Endodermal cell (in vitro differentiated cells): ENCODE measurements around the gene TTC23L. TPM values are rescaled to one million over a fixed set of nuclear protein-coding genes. Genes with fewer than 3 reads are reported as not detected.
A peak's percentile ranks its signal among the peaks of the same experiment; 100 is the strongest.
"Not testable (repeated sequence)": the region's sequence is repeated elsewhere in the genome, so short reads cannot be mapped to it uniquely, and the experiment has no call there.

Experiments
- DNase-seq: peaks from one replicate; pipeline ENCODE4 v3.0.0-alpha.2; 2017
- H3K27ac ChIP-seq: 2 replicates; pipeline ENCODE4 v1.5.1; 2013; ENCODE audit warnings: mild to moderate bottlenecking, low read depth, low read length, moderate library complexity
- H3K27me3 ChIP-seq: 2 replicates; pipeline ENCODE4 v1.6.1; 2013; ENCODE audit warnings: mild to moderate bottlenecking, low read length, moderate library complexity; ENCODE audit not compliant: insufficient read depth, control insufficient read depth, poor library complexity, severe bottlenecking
- H3K36me3 ChIP-seq: 2 replicates; pipeline ENCODE4 v1.7.0; 2013; ENCODE audit warnings: mild to moderate bottlenecking, low read length, moderate library complexity; ENCODE audit not compliant: control insufficient read depth, insufficient read depth
- H3K4me1 ChIP-seq: one replicate; pipeline ENCODE4 v1.7.0; 2013; ENCODE audit warnings: low read length; ENCODE audit not compliant: control insufficient read depth, insufficient read depth
- H3K4me3 ChIP-seq: 2 replicates; pipeline ENCODE4 v1.5.1; 2013; ENCODE audit warnings: mild to moderate bottlenecking, low read length, moderate library complexity
- H3K9ac ChIP-seq: 2 replicates; pipeline ENCODE4 v1.6.1; 2013; ENCODE audit warnings: mild to moderate bottlenecking, low read length, moderate library complexity; ENCODE audit not compliant: poor library complexity, severe bottlenecking; ENCODE audit errors: extremely low read depth
- H3K9me3 ChIP-seq: 2 replicates; pipeline ENCODE4 v1.6.1; 2013; ENCODE audit warnings: mild to moderate bottlenecking, low read length, moderate library complexity; ENCODE audit not compliant: control insufficient read depth
- H3K27ac Mint-ChIP-seq: 2 replicates; pipeline ENCODE4 v1.8.0; 2020; ENCODE audit warnings: mixed read lengths
- H3K27me3 Mint-ChIP-seq: 2 replicates; pipeline ENCODE4 v1.8.0; 2021; ENCODE audit warnings: mild to moderate bottlenecking, mixed read lengths; ENCODE audit not compliant: insufficient read depth
- H3K36me3 Mint-ChIP-seq: 2 replicates; pipeline ENCODE4 v1.8.0; 2020; ENCODE audit warnings: low read depth, mixed read lengths
- H3K4me1 Mint-ChIP-seq: 2 replicates; pipeline ENCODE4 v1.8.0; 2020; ENCODE audit warnings: mixed read lengths
- H3K4me3 Mint-ChIP-seq: 2 replicates; pipeline ENCODE4 v1.8.0; 2020; ENCODE audit warnings: mild to moderate bottlenecking, moderate library complexity, mixed read lengths
- H3K9me3 Mint-ChIP-seq: 2 replicates; pipeline ENCODE4 v1.8.0; 2020; ENCODE audit warnings: mild to moderate bottlenecking, mixed read lengths
- CTCF ChIP-seq: fragments of 200-600 bp; sonication (generic); conservative IDR thresholded peaks from 2 replicates; pipeline ENCODE4 v1.5.0; 2021; ENCODE audit warnings: antibody characterized with exemption, mild to moderate bottlenecking
- WGBS, 2 experiments: methylation state at CpG; one replicate each; pipeline versions ENCODE4 v1.1.5 to v1.1.7; 2013; ENCODE audit warnings: missing lambda C conversion rate in 2 of 2, mixed read lengths in 1 of 2; ENCODE audit not compliant: insufficient coverage in 1 of 2, insufficient read length in 1 of 2; 5-methylcytosine and 5-hydroxymethylcytosine counted together
- total RNA-seq, 2 donors: library from RNA; stranded (reverse); fragmentation: NEBNext Ultra II Directional in 1 of 2; extraction: Animal tissue kit (Norgen Biotek cat#: 25700) in 1 of 2; gene quantifications; 2 replicates in 1 of 2; 3 replicates in 1 of 2; pipeline ENCODE4 v1.2.1, GENCODE V29; 2021

Gene TTC23L
- total RNA-seq, 2 donors from 2014 or later = 0.95 to 3.0 TPM

- H3K36me3 ChIP-seq = peaks cover 50% of the 10 kb centered on the region
- Mint-ChIP-seq H3K27me3 (no peaks in the 10 kb centered on the region), H3K4me3 (no peak overlapping the region), H3K9me3 (no peaks in the 10 kb centered on the region), H3K27ac (peak overlapping the region; percentile 5), H3K4me1 (peaks cover 26% of the 10 kb centered on the region), H3K36me3 (peaks cover 27% of the 10 kb centered on the region)
- no peaks in the 10 kb centered on the region for H3K4me1 ChIP-seq
- no peak for TF ChIP-seq CTCF
- WGBS, 2 experiments = 91% methylated on average over 3 of the region's 4 CpGs; no CpG with 5 or more reads in 1 of the 2 experiments
- no peaks in the 10 kb centered on the region for H3K27me3 ChIP-seq
- no peak for DNase-seq
- H3K9me3 ChIP-seq = no peaks in the 10 kb centered on the region
- H3K4me3 ChIP-seq = peak overlapping the region; percentile 97
- no peak overlapping the region for H3K9ac ChIP-seq
- no peak overlapping the region for H3K27ac ChIP-seq
Observed at GRCh38 chr5:34918025-34918424, 79.1 kb downstream of the TTC23L start.

- Mint-ChIP-seq H3K27ac (no peak overlapping the region), H3K27me3 (no peaks in the 10 kb centered on the region), H3K4me3 (no peak overlapping the region), H3K4me1 (peaks cover 21% of the 10 kb centered on the region), H3K9me3 (no peaks in the 10 kb centered on the region), H3K36me3 (peaks cover 34% of the 10 kb centered on the region)
- Histone ChIP-seq H3K9me3 (no peaks in the 10 kb centered on the region), H3K27ac (no peak overlapping the region), H3K36me3 (peaks cover 56% of the 10 kb centered on the region), H3K4me1 (no peaks in the 10 kb centered on the region), H3K9ac (no peak overlapping the region), H3K27me3 (no peaks in the 10 kb centered on the region), H3K4me3 (no peak overlapping the region)
- DNase-seq = no peak
- WGBS, 2 experiments = 95 to 100% methylated on average over 1 to 4 of the region's 4 CpGs
- TF ChIP-seq CTCF = peak; percentile 58
Observed at GRCh38 chr5:34919077-34919476, 80.1 kb downstream of the TTC23L start.

- H3K4me3 Mint-ChIP-seq, H3K27me3 Mint-ChIP-seq, DNase-seq, H3K4me3 ChIP-seq, H3K9me3 ChIP-seq, H3K4me1 Mint-ChIP-seq, H3K27ac ChIP-seq, H3K27me3 ChIP-seq, H3K4me1 ChIP-seq, H3K27ac Mint-ChIP-seq, H3K9ac ChIP-seq, H3K9me3 Mint-ChIP-seq: not testable (repeated sequence)
- H3K36me3 ChIP-seq = peaks cover 83% of the 10 kb centered on the region
- peaks cover 53% of the 10 kb centered on the region for H3K36me3 Mint-ChIP-seq
- WGBS, 2 experiments = 94 to 95% methylated on average over 8 to 9 of the region's 9 CpGs
Observed at GRCh38 chr5:34923256-34923655, 84.3 kb downstream of the TTC23L start.
